Hepatocyte (in vitro differentiated cells): Measurements from ENCODE around the gene TMEM256. TPM values are rescaled to one million over a fixed set of nuclear protein-coding genes. Genes with fewer than 3 reads are reported as not detected.

Source experiments
- DNase-seq: peaks from one replicate; pipeline ENCODE4 v3.0.0-alpha.2; 2016; ENCODE audit warnings: low spot score
- H2AFZ ChIP-seq: fragments of 200-600 bp; sonication (generic); 2 replicates; pipeline ENCODE4 v1.6.0; 2016; ENCODE audit warnings: antibody characterized with exemption, mild to moderate bottlenecking
- H3K27ac ChIP-seq: fragments of 200-600 bp; sonication (generic); 2 replicates; pipeline ENCODE4 v1.5.1; 2016; ENCODE audit warnings: mild to moderate bottlenecking
- H3K27me3 ChIP-seq: fragments of 200-600 bp; sonication (generic); 2 replicates; pipeline ENCODE4 v1.6.1; 2016
- H3K36me3 ChIP-seq: fragments of 200-600 bp; sonication (generic); replicated peaks from 2 replicates; pipeline ENCODE4 v1.5.1; 2016; ENCODE audit warnings: low read depth; ENCODE audit not compliant: insufficient read depth
- H3K4me1 ChIP-seq: fragments of 200-600 bp; sonication (generic); 2 replicates; pipeline ENCODE4 v1.5.1; 2016; ENCODE audit warnings: mild to moderate bottlenecking, moderate library complexity; ENCODE audit not compliant: insufficient read depth
- H3K4me2 ChIP-seq: fragments of 200-600 bp; sonication (generic); 2 replicates; pipeline ENCODE4 v1.6.0; 2016
- H3K4me3 ChIP-seq: fragments of 200-600 bp; sonication (generic); 2 replicates; pipeline ENCODE4 v1.5.1; 2016; ENCODE audit warnings: mild to moderate bottlenecking
- H3K79me2 ChIP-seq: fragments of 200-600 bp; sonication (generic); 2 replicates; pipeline ENCODE4 v1.6.0; 2017; ENCODE audit warnings: mild to moderate bottlenecking
- H3K9me2 ChIP-seq: fragments of 200-600 bp; sonication (generic); replicated peaks from 2 replicates; pipeline ENCODE4 v1.6.0; 2017; ENCODE audit warnings: mild to moderate bottlenecking; ENCODE audit not compliant: insufficient read depth
- H3K9me3 ChIP-seq: fragments of 200-600 bp; sonication (generic); 2 replicates; pipeline ENCODE4 v1.5.1; 2016; ENCODE audit warnings: low read depth, mild to moderate bottlenecking
- H4K20me1 ChIP-seq: fragments of 200-600 bp; sonication (generic); 2 replicates; pipeline ENCODE4 v1.6.0; 2016; ENCODE audit warnings: mild to moderate bottlenecking; ENCODE audit not compliant: insufficient read depth, poor library complexity, severe bottlenecking
- CTCF ChIP-seq: fragments of 200-600 bp; sonication (generic); IDR thresholded peaks from 2 replicates; pipeline ENCODE4 v1.5.1; 2016; ENCODE audit warnings: antibody characterized with exemption, mild to moderate bottlenecking; ENCODE audit not compliant: poor library complexity
- EZH2 ChIP-seq: fragments of 200-600 bp; sonication (generic); IDR thresholded peaks from 2 replicates; pipeline ENCODE4 v1.6.1; 2016; ENCODE audit warnings: antibody characterized with exemption, mild to moderate bottlenecking, borderline replicate concordance
- EZH2phosphoT487 ChIP-seq: fragments of 200-600 bp; sonication (generic); IDR thresholded peaks from one replicate; pipeline ENCODE4 v1.6.1; 2018; ENCODE audit warnings: antibody characterized with exemption, mild to moderate bottlenecking, low read depth, moderate library complexity; ENCODE audit not compliant: unreplicated experiment, severe bottlenecking
- WGBS: methylation state at CpG from one replicate; pipeline ENCODE4 v1.1.6; 2016; ENCODE audit warnings: low lambda C conversion rate; ENCODE audit errors: missing lambda C conversion rate; 5-methylcytosine and 5-hydroxymethylcytosine counted together
- polyA plus RNA-seq: library from polyadenylated mRNA; unstranded; fragments of >200 nt; fragmentation: Nextera tagmentation; extraction: Ambion mirVana; gene quantifications from 2 replicates; pipeline ENCODE4 v1.2.1, GENCODE V29; 2016
- total RNA-seq: library from RNA; depleted of rRNA; stranded (reverse); fragments of >200 nt; gene quantifications from 2 replicates; pipeline ENCODE4 v1.2.3, GENCODE V29; 2014

TMEM256 gene
- total and polyA plus RNA-seq, 2 experiments from 2014 or later, result 105 to 118 TPM

- no peaks in the 10 kb centered on the region for H3K4me1 ChIP-seq
- no peaks in the 10 kb centered on the region for H3K79me2 ChIP-seq
- no peaks in the 10 kb centered on the region for H4K20me1 ChIP-seq
- no peaks in the 10 kb centered on the region for H3K36me3 ChIP-seq
- no peak overlapping the region for H2AFZ ChIP-seq
- no peaks in the 10 kb centered on the region for H3K9me3 ChIP-seq
- TF ChIP-seq EZH2 (no peak), EZH2phosphoT487 (no peak), CTCF (no peak)
- H3K27me3 ChIP-seq, result no peaks in the 10 kb centered on the region
- no peak for DNase-seq
- H3K27ac ChIP-seq, result no peak overlapping the region
- H3K4me3 ChIP-seq, result no peak overlapping the region
- 88% methylated on average over 6 of the region's 6 CpGs for WGBS
- no peaks in the 10 kb centered on the region for H3K9me2 ChIP-seq
- H3K4me2 ChIP-seq, result no peak overlapping the region
These were observed 9.6 kb upstream of the TMEM256 start for GRCh38 chr17:7413346-7413985.

- no peak overlapping the region for H2AFZ ChIP-seq
- WGBS, result 91% methylated on average over 6 of the region's 8 CpGs
- no peak for TF ChIP-seq CTCF
- TF ChIP-seq EZH2phosphoT487, result no peak
- no peak for TF ChIP-seq EZH2
- no peaks in the 10 kb centered on the region for H3K36me3 ChIP-seq
- no peaks in the 10 kb centered on the region for H3K79me2 ChIP-seq
- H3K9me3 ChIP-seq, result no peaks in the 10 kb centered on the region
- no peak overlapping the region for H3K4me3 ChIP-seq
- H3K4me1 ChIP-seq, result no peaks in the 10 kb centered on the region
- no peaks in the 10 kb centered on the region for H4K20me1 ChIP-seq
- no peak for DNase-seq
- H3K27me3 ChIP-seq, result no peaks in the 10 kb centered on the region
- no peaks in the 10 kb centered on the region for H3K9me2 ChIP-seq
- H3K4me2 ChIP-seq, result no peak overlapping the region
- H3K27ac ChIP-seq, result no peak overlapping the region
These were observed 7.5 kb upstream of the TMEM256 start for GRCh38 chr17:7411427-7411750.

GRCh38 chr17:7410634-7411426 is 6.9 kb upstream of the TMEM256 start:
- H3K27ac ChIP-seq, result no peak overlapping the region
- H3K4me3 ChIP-seq, result no peak overlapping the region
- no peaks in the 10 kb centered on the region for H3K36me3 ChIP-seq
- no peaks in the 10 kb centered on the region for H3K27me3 ChIP-seq
- DNase-seq, result no peak
- no peak overlapping the region for H3K4me2 ChIP-seq
- no peaks in the 10 kb centered on the region for H3K9me2 ChIP-seq
- peaks cover under 1% of the 10 kb centered on the region for H3K79me2 ChIP-seq
- 95% methylated on average over 23 of the region's 25 CpGs for WGBS
- no peak overlapping the region for H2AFZ ChIP-seq
- H4K20me1 ChIP-seq, result no peaks in the 10 kb centered on the region
- TF ChIP-seq CTCF, result no peak
- no peak for TF ChIP-seq EZH2
- no peak for TF ChIP-seq EZH2phosphoT487
- H3K9me3 ChIP-seq, result no peaks in the 10 kb centered on the region
- H3K4me1 ChIP-seq, result no peaks in the 10 kb centered on the region
